EH (cell line): ENCODE data around the gene PARP15.
A peak's percentile ranks its signal among the peaks of the same experiment; 100 is the strongest.
"Not testable (repeated sequence)": the region's sequence is repeated elsewhere in the genome, so short reads cannot be mapped to it uniquely, and the experiment has no call there.

Experiments
- DNase-seq: peaks from one replicate; pipeline ENCODE4 v3.0.0-alpha.2; 2015; ENCODE audit warnings: low read depth

Gene PARP15

DNA sequence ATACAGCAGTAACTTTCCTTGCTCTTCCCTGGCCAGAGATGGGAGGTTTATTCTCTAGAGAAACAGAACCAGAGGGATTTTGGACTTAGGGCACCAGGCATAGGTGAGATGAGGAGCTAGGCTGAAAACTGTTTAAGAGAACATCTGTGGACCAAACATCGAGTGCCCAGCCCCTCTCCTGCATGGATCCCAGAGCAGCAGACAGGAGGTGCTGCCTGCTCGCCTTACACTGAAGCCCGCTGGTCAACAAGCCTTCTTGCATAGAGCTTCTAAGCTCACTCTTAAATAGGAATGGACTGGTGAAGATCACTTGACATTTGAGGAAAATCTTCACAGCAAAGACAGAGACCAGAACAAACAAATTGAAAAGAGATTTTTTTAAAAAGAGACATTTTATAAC is 41.2 kb downstream of the PARP15 start:
- no peak for DNase-seq

DNA sequence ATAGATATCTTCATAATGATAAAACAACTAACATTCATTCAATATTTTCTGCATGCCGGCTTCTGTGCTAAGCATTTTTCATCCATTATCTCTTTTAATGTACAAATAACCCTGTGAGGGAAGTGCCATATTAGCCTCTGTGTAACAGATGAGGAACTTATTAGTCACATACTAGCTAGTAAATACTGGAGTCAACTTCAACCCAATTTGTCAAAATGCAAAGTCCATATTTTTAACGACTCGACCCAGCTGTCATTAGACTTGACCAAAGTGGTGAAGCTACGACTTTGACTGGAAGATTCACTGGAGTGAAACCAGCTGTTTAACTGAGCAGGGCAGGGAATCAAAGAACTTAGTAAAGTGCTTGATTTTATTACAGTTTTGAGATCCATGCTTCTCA is 41.6 kb downstream of the PARP15 start:
- peak; percentile 5 for DNase-seq

DNA sequence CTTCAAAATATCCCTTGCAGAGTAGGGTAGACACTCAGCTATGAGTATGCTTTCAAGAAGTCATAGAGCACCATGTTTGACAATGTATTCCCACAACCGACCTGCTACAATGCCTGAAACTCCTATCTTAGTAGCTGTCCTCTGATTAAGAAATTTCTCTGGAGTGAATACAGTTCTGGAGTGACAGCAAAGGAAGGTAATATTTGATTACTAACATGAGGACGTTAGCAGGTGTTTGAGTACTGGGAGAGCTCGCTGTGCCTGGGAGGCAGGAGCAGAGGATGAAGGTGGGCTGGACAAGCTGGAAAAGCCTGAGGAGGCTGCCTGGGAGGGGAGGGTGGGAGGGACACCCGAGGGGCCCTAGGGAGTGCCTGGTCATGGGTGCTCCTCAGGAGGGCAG is 42.9 kb downstream of the PARP15 start:
- no peak for DNase-seq

DNA sequence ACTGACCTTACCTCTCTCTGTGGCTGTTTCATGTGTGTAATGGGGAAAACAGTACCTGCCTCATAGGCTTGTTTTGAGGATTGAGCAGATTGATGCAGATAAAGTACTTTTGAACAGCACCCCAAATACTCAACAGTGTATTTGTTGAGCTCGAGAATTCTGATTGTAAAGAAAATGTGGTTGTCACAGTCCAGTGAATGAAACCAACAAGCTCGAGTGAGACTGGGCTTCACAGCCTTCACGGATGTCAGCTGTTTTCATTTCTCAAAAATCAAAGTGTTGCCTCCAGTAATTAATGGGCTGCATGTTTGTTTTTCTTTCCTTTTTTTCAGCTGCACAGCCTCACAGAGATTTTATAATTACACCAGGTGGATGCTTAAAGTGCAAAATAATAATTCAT is 43.7 kb downstream of the PARP15 start:
- DNase-seq: no peak

DNA sequence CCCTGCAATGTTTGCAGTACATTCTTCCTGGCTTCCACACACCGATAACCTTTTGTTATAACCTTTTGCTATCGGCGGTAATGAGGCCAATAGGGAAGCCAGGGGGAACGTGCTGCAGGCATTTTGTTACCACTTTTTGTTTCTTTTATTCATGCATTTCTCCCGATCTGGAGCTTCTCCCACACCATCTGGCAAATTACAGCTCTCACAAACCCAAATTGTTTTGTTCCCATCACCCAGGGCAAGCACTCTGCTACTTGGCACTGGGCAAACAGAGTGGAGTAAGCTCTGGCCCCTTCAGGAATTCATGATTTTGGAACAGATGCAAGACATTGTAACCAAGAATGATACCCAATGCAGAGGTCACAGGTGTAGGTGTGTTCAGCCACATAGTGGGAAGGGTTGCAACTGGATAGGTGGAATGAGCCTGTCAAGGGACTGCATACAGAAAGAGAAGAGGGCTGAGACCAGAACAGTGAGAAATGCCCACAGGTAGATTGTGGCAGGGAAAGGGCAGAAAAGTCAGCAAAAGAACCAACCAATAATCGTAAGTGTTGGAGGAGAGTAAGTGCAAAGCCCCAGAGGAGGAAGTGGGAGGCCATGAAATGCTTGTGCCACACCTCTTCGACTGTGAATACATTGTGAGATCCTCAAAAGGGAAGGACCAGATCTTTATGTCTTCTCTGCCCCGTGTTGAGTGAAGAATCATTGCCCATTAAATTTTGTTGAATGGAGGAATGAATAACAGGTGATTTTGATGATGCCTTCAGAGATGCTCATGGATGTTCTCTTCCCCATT is 45.8 kb downstream of the PARP15 start:
- DNase-seq: no peak

DNA sequence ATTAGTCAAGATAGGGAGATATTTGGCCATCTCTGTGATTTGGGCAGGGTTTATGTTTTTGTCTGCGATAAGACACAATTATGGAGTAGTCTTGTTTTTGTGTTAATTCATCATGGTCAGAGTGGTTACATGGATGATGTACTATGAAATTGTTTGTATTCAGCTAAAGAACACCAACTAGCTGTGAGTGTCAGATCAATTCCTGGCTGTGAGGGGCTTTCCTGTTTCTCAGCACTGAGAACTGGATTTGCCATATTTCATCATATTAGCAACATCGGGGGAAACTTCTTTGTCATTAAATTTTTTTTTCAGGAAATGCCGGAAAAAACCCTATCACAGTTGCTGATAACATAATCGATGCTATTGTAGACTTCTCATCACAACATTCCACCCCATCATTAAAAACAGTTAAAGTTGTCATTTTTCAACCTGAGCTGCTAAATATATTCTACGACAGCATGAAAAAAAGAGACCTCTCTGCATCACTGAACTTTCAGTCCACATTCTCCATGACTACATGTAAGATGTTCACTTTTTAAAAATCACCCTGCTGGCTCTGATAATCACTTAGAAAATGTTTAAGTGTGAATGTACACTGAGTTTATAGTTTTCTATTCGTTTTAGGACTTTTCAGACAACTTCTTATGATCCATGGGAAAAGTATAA is 49.2 kb downstream of the PARP15 start:
- DNase-seq: no peak

DNA sequence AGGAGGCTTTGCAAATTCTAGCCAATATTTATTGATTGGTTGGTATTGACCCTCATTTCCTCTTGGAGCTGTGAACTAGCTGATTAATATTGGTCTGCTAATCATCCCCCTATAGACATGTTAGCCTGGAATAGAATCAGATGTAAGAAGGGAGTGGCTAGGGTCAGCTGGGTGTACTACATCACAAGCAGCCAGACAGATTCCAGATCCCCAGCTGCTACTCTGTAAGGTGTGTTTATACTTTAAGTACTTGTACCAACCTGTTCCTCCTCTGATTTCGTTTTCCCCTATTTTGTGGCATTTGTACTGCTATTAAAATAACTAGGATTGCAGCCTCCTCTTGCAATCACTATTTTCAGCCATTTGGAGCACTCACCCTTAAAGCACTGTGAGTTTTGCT is 49.9 kb downstream of the PARP15 start:
- no peak for DNase-seq

DNA sequence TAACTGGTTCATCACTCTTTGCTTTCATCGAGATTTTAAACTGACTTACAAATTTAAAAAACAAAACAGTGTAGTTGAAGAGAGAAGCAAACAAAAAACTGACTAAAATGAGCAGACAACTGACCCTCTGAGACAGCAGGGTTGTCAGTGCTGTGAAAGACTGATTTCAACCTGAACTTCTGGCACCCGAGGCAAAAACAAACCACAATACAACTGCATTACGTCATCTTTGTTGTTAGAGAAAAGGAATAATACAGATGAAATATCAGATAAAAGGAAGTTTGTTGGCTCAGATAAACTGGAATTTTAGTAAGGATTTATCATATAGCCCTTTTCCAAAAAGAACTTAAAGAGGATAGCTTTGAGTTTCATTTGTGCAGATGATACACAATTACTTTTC is 51.1 kb downstream of the PARP15 start:
- DNase-seq: peak; percentile 7

DNA sequence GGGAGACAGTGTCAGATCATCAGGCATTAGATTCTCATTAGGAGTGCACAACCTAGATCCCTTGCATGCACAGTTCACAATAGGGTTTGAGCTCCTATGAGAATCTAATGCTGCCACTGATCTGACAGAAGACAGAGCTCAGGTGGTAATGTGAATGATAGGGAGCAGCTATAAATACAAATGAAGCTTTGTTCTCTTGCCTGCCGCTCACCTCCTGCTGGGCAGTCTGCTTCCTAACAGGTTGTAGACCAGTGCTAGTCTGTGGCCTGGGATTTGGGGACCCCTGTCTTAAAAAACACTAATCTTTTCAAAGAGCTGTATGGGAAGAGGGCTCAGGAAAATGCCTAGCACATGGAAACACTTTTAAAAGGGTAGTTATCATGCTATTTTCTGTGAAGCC is 52.3 kb downstream of the PARP15 start:
- no peak for DNase-seq

DNA sequence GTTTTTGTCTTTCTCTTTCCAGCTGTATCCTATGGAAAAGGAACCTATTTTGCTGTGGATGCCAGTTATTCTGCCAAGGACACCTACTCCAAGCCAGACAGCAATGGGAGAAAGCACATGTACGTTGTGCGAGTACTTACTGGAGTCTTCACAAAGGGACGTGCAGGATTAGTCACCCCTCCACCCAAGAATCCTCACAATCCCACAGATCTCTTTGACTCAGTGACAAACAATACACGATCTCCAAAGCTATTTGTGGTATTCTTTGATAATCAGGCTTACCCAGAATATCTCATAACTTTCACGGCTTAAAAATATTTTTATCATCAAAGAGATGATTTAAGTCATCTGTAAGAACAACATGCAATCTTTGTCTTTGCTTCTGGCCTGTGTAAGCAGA is 58.3 kb downstream of the PARP15 start:
- DNase-seq: peak; percentile 51

DNA sequence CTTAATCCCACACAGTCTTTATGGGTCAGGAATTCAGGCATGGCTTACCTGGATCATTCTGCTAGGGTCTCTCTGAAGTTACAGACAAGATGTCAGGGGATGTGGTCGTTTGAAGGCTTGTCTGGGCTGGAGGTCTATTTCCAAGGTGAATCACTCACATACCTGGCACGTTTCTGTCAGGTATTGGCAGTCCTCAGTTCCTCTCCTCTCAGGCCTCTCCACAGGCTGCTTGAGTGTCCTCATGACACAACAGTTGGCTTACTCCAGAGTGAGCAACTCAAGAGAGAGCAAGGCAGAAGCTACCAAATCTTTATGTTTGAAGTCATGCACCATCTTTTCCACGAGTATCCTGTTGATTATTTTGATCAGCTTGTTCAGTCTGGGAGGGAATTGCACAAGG is 59.2 kb downstream of the PARP15 start:
- DNase-seq: no peak

DNA sequence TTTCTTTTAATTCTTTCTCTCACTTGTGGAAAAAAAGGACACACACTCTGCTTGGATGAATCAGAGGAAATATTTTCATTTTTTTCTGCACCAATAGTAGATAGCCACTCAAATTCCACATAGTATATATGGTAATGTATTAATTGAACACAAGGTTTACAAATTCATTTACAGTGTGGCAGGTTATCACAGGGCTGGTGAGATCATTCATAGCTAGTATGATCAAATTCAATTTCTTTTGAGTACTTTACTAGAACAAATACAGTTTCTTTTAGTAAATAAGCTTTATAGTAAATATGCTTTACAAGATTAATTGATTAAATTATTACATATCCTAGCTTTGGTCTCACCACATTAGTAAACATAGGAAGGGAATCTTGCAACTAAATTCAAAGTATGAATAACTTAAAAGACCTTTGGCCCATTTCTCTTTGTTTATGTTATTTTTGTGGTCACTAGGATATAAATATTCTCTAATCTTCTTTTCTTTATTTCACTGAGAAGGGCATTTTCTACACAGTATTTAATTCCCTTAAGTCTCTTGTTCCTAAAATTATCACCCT is 63.1 kb downstream of the PARP15 start:
- DNase-seq: no peak

DNA sequence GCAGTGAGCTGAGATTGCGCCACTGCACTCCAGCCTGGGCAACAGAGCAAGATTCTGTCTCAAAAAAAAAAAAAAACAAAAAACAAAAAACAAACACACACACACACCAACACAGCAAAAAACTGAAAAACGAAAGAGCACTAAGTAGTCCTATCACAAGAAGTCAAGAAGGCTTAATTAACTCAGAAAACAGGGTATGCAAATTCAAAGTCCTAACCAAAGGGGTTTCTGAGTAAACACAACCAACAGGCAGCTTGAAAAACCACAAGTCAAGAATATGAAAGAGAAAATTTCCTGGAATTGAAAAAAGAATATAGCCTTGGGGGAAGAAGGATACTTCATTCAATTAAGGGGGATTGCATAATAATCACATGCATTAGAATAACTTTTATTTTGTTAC is 65.5 kb downstream of the PARP15 start:
- DNase-seq: no peak

DNA sequence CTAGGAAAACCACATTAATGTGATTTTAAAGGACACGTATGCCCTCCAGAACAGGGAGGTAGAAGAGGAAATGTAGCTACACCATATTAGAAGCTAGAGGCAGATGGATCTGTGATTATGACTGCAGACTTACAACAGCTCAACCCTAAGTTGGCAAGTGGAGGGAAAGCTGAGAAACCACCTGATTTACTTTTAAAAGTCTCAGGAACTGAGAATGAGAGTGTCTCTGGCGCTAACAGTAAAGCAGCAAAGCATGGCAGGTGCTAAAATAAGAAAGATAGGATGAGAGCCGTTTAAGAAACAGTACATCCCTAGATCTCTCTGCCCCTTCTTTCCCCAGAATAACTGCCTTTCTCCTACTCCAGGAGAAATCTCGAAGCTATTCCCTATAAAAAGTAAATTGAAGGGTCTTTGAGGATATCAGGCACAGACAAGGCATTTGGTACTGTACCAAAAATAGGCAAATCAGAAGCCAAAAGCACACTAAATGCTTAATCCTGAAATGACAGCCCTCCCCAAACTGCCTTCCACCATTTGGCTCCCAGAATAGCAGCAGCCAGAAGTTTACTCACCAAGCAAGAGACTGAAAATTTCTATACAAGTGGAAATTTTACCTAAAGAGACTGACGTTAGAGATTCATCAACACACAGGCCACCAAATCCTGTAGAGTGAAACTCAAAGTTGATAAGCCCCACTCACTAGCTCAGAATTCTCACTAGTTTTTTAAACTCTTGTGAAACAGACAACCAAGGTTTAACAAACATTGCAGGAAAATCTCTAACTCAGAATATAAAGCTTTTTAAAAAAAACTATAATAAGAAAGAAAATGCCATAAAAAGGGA is 68.9 kb downstream of the PARP15 start:
- no peak for DNase-seq

DNA sequence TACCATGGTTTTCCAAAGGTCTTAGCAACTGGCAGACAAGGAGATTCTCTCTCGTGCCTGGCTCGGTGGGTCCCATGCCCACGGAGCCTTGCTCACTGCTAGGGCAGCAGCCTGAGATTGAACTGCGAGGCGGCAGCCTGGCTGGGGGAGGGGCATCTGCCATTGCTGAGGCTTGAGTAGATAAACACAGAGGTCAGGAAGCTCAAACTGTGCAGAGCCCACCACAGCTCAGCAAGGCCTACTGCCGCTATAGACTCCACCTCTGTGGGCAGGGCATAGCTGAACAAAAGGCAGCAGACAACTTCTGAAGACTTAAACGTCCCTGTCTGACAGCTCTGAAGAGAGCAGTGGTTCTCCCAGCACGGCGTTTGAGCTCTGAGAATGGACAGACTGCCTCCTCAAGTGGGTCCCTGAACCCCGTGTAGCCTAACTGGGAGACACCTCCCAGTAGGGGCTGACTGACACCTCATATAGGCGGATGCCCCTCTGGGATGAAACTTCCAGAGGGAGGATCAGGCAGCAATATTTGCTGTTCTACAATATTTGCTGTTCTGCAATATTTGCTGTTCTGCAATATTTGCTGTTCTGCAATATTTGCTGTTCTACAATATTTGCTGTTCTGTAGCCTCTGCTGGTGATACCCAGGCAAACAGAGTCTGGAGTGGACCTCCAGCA is 73.9 kb downstream of the PARP15 start:
- not testable (repeated sequence) for DNase-seq

DNA sequence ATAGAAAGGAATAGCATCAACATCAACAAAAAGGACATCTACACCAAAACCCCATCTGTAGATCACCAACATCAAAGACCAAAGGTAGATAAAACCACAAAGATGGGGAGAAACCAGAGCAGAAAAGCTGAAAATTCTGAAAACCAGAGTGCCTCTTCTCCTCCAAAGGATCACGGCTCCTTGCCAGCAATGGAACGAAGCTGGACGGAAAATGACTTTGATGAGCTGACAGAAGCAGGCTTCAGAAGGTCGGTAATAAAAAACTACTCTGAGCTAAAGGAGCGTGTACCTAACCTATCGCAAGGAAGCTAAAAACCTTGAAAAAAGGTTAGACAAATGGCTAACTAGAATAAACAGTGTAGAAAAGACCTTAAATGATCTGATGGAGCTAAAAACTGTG is 74.5 kb downstream of the PARP15 start:
- not testable (repeated sequence) for DNase-seq

DNA sequence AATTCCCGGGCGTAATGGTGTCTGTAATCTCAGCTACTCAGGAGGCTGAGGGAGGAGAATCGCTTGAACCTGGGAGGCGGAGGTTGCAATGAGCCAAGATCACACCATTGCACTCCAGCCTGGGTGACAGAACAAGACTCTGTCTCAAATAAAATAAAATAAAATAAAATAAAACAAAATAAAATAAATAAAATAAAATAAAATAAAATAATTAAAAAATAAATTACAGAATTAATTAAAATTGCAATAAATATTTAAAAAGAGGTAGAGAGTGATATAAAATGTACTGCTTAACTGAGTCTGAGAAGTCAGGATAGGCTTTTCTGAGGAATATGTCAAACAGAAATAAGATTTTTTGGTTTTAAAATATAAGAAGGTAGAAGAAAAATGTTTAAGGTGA is 80.9 kb downstream of the PARP15 start:
- not testable (repeated sequence) for DNase-seq

DNA sequence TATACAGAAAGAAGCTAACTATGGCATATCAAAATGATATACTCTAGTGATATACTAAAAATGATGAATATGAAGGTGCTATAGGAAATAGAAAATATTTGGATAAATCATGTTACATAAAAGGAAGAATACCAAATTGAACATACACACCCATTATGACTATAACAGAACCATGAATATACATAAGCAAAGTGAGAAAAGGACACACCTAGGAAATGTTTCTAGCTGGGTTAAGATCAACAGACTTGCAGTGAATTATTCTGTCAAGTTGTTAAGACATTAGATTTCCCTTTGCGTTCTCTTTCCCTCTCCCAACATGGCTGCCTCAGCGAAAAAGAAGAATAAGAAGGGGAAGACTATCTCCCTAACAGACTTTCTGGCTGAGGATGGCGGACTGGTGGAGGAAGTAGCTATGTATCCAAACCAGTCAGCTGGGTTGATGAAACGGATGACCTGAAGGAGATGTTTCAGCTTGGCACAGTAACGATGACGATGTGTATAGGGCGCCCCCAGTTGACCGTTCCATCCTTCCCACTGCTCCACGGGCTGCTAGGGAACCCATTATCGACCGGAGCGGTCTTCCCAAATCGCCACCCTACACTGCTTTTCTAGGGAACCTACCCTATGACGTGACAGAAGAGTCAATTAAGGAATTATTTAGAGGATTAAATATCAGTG is 83.0 kb downstream of the PARP15 start:
- DNase-seq: no peak

DNA sequence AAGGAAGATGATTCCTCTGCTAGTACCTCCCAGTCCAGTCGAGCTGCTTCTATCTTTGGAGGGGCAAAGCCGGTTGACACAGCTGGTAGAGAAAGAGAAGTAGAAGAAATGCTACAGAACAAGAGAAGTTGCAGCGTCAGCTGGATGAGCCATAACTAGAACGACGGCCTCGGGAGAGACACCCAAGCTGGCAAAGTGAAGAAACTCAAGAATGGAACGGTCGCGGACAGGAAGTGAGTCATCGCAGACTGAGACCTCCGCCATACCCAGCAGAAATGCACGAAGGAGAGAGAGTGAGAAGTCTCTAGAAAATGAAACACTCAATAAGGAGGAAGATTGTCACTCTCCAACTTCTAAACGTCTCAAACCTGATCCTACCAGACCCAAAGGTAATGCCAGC is 84.2 kb downstream of the PARP15 start:
- DNase-seq: no peak

DNA sequence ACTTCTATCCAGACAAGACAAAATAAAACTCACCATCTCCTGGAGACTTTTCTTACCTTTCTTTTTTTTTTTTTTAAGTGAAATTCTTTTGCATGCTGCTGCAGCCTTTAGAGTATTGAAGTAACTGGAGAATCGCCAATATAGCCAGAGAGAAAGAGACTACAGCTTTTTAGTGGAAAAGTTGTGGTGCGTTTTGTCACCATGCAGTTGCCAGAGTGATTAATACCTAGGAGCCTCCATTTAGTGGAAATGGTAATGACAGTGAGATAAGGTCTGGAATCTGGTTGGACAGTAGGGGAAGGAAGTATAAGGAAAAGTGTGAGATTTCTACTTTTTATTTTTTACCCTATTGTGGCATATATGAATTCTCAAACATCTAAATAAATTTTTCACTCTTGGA is 85.1 kb downstream of the PARP15 start:
- DNase-seq: no peak

DNA sequence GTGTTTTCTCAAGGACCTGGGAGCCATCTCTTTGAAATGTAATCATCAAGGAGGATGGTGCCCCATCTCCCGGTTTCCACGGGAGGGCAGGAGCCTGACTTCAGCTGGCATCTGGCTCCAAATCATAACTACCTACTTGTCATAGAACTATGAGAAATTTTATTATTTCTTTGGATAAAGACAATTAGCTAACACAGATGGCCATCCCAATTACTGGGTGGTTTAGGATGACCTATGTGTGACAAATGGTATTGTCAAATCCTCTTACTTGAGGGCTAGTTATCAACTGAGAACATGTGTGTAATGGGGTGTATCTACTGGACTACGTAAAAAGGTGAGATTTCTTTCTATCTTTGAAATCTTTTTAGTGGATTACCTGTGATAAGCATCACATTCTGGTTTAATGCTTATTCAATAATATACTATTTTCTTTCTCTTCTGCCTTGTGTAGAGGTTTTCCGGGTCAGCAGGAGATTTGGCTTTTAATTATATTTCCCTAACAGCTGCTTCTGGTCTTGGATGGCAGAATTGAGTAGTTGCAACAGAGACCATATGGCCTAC is 87.9 kb downstream of the PARP15 start:
- DNase-seq: no peak
